WTC11 (cell line): Measurements from ENCODE around the gene JMY. TPM values are rescaled to one million over a fixed set of nuclear protein-coding genes. Genes with fewer than 3 reads are reported as not detected.

Experiments used
- ATAC-seq: fragments of 200-7000 bp; cut with Tn5 transposase; 2 replicates; pipeline ENCODE4 v1.10.0; 2021; ENCODE audit warnings: mild to moderate bottlenecking, moderate library complexity
- CTCF ChIA-PET: fragments of 300-600 bp; sonication (Branson Sonifier 250); formaldehyde crosslinking; loops from one replicate; lab custom pipeline; 2021; ENCODE audit warnings: antibody characterized with exemption; lab: Charles Lee
- POLR2A ChIA-PET: fragments of 350-600 bp; sonication (Branson Sonifier 250); formaldehyde crosslinking; loops from one replicate; lab custom pipeline; 2021; ENCODE audit warnings: antibody characterized with exemption; lab: Charles Lee
- DNase-seq: peaks from one replicate; pipeline ENCODE4 v3.0.0; 2021; ENCODE audit warnings: low spot score
- H3K27ac Mint-ChIP-seq: 2 replicates; pipeline ENCODE4 v1.8.0; 2021; ENCODE audit warnings: mixed read lengths
- H3K27me3 Mint-ChIP-seq: 2 replicates; pipeline ENCODE4 v1.8.0; 2021; ENCODE audit warnings: low read depth, mild to moderate bottlenecking, moderate library complexity, mixed read lengths
- H3K36me3 Mint-ChIP-seq: 2 replicates; pipeline ENCODE4 v1.8.0; 2021; ENCODE audit warnings: mixed read lengths
- H3K4me1 Mint-ChIP-seq: 2 replicates; pipeline ENCODE4 v1.8.0; 2022; ENCODE audit warnings: mixed read lengths
- H3K4me3 Mint-ChIP-seq: 2 replicates; pipeline ENCODE4 v1.8.0; 2021; ENCODE audit warnings: mild to moderate bottlenecking, moderate library complexity, mixed read lengths
- H3K9me3 Mint-ChIP-seq: 2 replicates; pipeline ENCODE4 v1.8.0; 2021; ENCODE audit warnings: mixed read lengths
- CBFB ChIP-seq: sonication (generic); formaldehyde crosslinking; IDR thresholded peaks from 2 replicates; pipeline ENCODE4 v1.8.1; 2022; ENCODE audit warnings: mild to moderate bottlenecking, low read depth, missing genetic modification reagents
- CREB1 ChIP-seq: sonication (generic); formaldehyde crosslinking; IDR thresholded peaks from 2 replicates; pipeline ENCODE4 v1.8.0; 2023; ENCODE audit warnings: mild to moderate bottlenecking, missing genetic modification reagents
- CREM ChIP-seq: sonication (generic); formaldehyde crosslinking; IDR thresholded peaks from 2 replicates; pipeline ENCODE4 v1.8.1; 2022; ENCODE audit warnings: mild to moderate bottlenecking, missing genetic modification reagents, moderate library complexity
- ELF4 ChIP-seq: sonication (generic); formaldehyde crosslinking; IDR thresholded peaks from 2 replicates; pipeline ENCODE4 v1.8.1; 2022; ENCODE audit warnings: low read depth, mild to moderate bottlenecking, moderate library complexity, missing genetic modification reagents
- ESRRA ChIP-seq: sonication (generic); formaldehyde crosslinking; IDR thresholded peaks from 2 replicates; pipeline ENCODE4 v1.8.1; 2022; ENCODE audit warnings: mild to moderate bottlenecking, missing genetic modification reagents, borderline replicate concordance
- FOXJ3 ChIP-seq: sonication (generic); formaldehyde crosslinking; IDR thresholded peaks from 2 replicates; pipeline ENCODE4 v1.9.0; 2021; ENCODE audit warnings: missing genetic modification reagents, mild to moderate bottlenecking, borderline replicate concordance
- HMGA2 ChIP-seq: fragments of 250-450 bp; sonication (Bioruptor Pico); IDR thresholded peaks from 2 replicates; pipeline ENCODE4 v1.4.0; 2021; ENCODE audit warnings: mild to moderate bottlenecking, moderate library complexity
- NFATC4 ChIP-seq: fragments of 250-450 bp; sonication (Bioruptor Pico); IDR thresholded peaks from 2 replicates; pipeline ENCODE4 v1.9.0; 2021; ENCODE audit warnings: mild to moderate bottlenecking
- NFE2L1 ChIP-seq: sonication (generic); formaldehyde crosslinking; IDR thresholded peaks from 2 replicates; pipeline ENCODE4 v1.8.1; 2023; ENCODE audit warnings: missing genetic modification reagents
- OVOL2 ChIP-seq: fragments of 250-450 bp; sonication (Bioruptor Pico); IDR thresholded peaks from 2 replicates; pipeline ENCODE4 v1.9.0; 2021; ENCODE audit warnings: mild to moderate bottlenecking, borderline replicate concordance
- RORB ChIP-seq: fragments of 250-450 bp; sonication (Bioruptor Pico); IDR thresholded peaks from 2 replicates; pipeline ENCODE4 v1.9.0; 2021; ENCODE audit warnings: mild to moderate bottlenecking
- SMAD3 ChIP-seq: sonication (generic); formaldehyde crosslinking; IDR thresholded peaks from 2 replicates; pipeline ENCODE4 v1.8.0; 2022; ENCODE audit warnings: missing genetic modification reagents, mild to moderate bottlenecking, borderline replicate concordance
- SP1 ChIP-seq: sonication (generic); formaldehyde crosslinking; conservative IDR thresholded peaks from 2 replicates; pipeline ENCODE4 v1.8.1; 2022; ENCODE audit warnings: missing genetic modification reagents
- ZBTB21 ChIP-seq: sonication (generic); formaldehyde crosslinking; IDR thresholded peaks from 2 replicates; pipeline ENCODE4 v1.8.1; 2023; ENCODE audit warnings: mild to moderate bottlenecking, missing genetic modification reagents, borderline replicate concordance
- ZNF121 ChIP-seq: sonication (generic); formaldehyde crosslinking; IDR thresholded peaks from 2 replicates; pipeline ENCODE4 v1.8.0; 2023; ENCODE audit warnings: missing genetic modification reagents
- total RNA-seq: library from RNA; stranded (reverse); gene quantifications from 3 replicates; pipeline ENCODE4 v1.2.3, GENCODE V29; 2021
- TF ChIP-seq, protein P1 (sequence below): sonication (generic); formaldehyde crosslinking; IDR thresholded peaks from 2 replicates; pipeline ENCODE4 v1.8.0; 2022; ENCODE audit warnings: mild to moderate bottlenecking, missing genetic modification reagents
- TF ChIP-seq, protein P2 (sequence below): sonication (generic); formaldehyde crosslinking; conservative IDR thresholded peaks from 2 replicates; pipeline ENCODE4 v1.8.1; 2022; ENCODE audit warnings: mild to moderate bottlenecking, missing genetic modification reagents
- TF ChIP-seq, protein P3 (sequence below): sonication (generic); formaldehyde crosslinking; IDR thresholded peaks from 2 replicates; pipeline ENCODE4 v1.8.0; 2022; ENCODE audit warnings: missing genetic modification reagents
- TF ChIP-seq, protein P4 (sequence below): sonication (generic); formaldehyde crosslinking; IDR thresholded peaks from 2 replicates; pipeline ENCODE4 v1.8.1; 2022; ENCODE audit warnings: mild to moderate bottlenecking, moderate library complexity, missing genetic modification reagents

JMY gene
- total RNA-seq, 1 experiment from 2014 or later, result 12.4 TPM

DNA sequence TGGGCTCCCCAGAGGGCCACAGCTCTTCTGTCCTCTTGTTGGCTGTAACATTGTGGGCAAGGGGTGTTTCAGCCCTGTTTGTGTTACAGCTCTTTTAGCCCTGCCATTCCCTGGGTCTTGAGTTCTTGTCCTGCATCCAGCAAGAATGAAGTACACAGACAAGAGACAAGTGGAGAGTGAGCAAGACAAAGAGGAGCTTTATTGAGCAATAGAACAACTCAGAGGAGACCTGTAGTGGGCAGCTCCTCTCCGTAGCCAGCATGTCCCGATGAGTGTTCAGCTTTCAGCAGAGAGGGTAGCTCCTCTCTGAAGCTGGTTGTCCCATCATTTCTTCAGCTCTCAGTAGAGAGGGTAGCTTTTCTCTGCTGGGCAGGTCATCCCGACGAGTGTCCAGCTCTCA, 22.9 kb downstream of the JMY start:
- ATAC-seq (no peak), DNase-seq (no peak)
- TF ChIP-seq OVOL2 (CRISPR knock-in tag), result no peak
- no peak for TF ChIP-seq ZBTB21 (CRISPR knock-in tag)
- no peak for TF ChIP-seq ESRRA (CRISPR knock-in tag)
- no peak for TF ChIP-seq RORB
- no peak for TF ChIP-seq CREM (CRISPR knock-in tag)
- TF ChIP-seq, protein P1, sequence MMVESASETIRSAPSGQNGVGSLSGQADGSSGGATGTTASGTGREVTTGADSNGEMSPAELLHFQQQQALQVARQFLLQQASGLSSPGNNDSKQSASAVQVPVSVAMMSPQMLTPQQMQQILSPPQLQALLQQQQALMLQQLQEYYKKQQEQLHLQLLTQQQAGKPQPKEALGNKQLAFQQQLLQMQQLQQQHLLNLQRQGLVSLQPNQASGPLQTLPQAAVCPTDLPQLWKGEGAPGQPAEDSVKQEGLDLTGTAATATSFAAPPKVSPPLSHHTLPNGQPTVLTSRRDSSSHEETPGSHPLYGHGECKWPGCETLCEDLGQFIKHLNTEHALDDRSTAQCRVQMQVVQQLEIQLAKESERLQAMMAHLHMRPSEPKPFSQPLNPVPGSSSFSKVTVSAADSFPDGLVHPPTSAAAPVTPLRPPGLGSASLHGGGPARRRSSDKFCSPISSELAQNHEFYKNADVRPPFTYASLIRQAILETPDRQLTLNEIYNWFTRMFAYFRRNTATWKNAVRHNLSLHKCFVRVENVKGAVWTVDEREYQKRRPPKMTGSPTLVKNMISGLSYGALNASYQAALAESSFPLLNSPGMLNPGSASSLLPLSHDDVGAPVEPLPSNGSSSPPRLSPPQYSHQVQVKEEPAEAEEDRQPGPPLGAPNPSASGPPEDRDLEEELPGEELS (CRISPR knock-in tag), result no peak
- TF ChIP-seq FOXJ3 (CRISPR knock-in tag), result no peak
- TF ChIP-seq, protein P2, sequence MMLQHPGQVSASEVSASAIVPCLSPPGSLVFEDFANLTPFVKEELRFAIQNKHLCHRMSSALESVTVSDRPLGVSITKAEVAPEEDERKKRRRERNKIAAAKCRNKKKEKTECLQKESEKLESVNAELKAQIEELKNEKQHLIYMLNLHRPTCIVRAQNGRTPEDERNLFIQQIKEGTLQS (CRISPR knock-in tag), result no peak
- H3K4me3 Mint-ChIP-seq, result no peak overlapping the region
- H3K4me1 Mint-ChIP-seq, result peaks cover 64% of the 10 kb centered on the region
- ChIA-PET POLR2A (interaction anchor here (0.6 kb wide), 1 partner anchor 8 kb away, joined by 4 read pairs; no protein-coding TSS in a partner anchor), CTCF (interaction anchor here (0.6 to 2.0 kb wide), 6 partner anchors 8 to 1074 kb away, joined by 3 to 10 read pairs (median 4); no protein-coding TSS in a partner anchor)
- H3K36me3 Mint-ChIP-seq, result no peaks in the 10 kb centered on the region
- H3K9me3 Mint-ChIP-seq, result no peaks in the 10 kb centered on the region
- no peaks in the 10 kb centered on the region for H3K27me3 Mint-ChIP-seq
- H3K27ac Mint-ChIP-seq, result peak overlapping the region; percentile 32; the same call in 1 of the 2 replicates

DNA sequence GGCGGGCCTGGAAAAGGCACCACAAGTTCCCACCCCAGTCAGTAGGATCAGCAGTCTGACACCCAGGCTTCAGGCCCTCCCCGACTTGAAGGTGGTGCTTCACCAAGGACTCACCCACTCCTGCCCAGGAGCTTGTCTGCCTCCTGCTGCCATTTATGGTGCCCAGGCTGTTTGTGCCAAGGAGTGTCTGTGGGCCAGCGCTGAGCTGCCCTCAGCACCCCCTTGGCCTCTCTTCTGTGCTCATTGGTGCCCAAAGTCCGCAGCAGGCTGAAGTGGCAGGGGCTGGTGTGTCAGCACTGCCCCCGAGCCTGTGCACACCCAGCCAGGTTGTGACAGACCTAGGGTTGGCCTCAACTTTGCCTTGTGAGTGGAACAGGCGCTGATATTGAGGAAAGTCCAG, 23.5 kb downstream of the JMY start:
- Mint-ChIP-seq H3K4me3 (no peak overlapping the region), H3K27ac (no peak overlapping the region), H3K36me3 (no peaks in the 10 kb centered on the region), H3K4me1 (peaks cover 59% of the 10 kb centered on the region), H3K9me3 (no peaks in the 10 kb centered on the region), H3K27me3 (no peaks in the 10 kb centered on the region)
- POLR2A ChIA-PET, result no interaction called here
- no peak for DNase-seq
- CTCF ChIA-PET, result interaction anchor here (0.6 to 2.0 kb wide), 5 partner anchors 73 to 1074 kb away, joined by 3 to 10 read pairs (median 5); no protein-coding TSS in a partner anchor
- TF ChIP-seq ELF4 (CRISPR knock-in tag) (no peak), SP1 (no peak), NFATC4 (CRISPR knock-in tag) (no peak), NFE2L1 (CRISPR knock-in tag) (no peak), SMAD3 (CRISPR knock-in tag) (no peak), CBFB (no peak), CREB1 (no peak), HMGA2 (CRISPR knock-in tag) (no peak), ZNF121 (CRISPR knock-in tag) (no peak)
- TF ChIP-seq, protein P3, sequence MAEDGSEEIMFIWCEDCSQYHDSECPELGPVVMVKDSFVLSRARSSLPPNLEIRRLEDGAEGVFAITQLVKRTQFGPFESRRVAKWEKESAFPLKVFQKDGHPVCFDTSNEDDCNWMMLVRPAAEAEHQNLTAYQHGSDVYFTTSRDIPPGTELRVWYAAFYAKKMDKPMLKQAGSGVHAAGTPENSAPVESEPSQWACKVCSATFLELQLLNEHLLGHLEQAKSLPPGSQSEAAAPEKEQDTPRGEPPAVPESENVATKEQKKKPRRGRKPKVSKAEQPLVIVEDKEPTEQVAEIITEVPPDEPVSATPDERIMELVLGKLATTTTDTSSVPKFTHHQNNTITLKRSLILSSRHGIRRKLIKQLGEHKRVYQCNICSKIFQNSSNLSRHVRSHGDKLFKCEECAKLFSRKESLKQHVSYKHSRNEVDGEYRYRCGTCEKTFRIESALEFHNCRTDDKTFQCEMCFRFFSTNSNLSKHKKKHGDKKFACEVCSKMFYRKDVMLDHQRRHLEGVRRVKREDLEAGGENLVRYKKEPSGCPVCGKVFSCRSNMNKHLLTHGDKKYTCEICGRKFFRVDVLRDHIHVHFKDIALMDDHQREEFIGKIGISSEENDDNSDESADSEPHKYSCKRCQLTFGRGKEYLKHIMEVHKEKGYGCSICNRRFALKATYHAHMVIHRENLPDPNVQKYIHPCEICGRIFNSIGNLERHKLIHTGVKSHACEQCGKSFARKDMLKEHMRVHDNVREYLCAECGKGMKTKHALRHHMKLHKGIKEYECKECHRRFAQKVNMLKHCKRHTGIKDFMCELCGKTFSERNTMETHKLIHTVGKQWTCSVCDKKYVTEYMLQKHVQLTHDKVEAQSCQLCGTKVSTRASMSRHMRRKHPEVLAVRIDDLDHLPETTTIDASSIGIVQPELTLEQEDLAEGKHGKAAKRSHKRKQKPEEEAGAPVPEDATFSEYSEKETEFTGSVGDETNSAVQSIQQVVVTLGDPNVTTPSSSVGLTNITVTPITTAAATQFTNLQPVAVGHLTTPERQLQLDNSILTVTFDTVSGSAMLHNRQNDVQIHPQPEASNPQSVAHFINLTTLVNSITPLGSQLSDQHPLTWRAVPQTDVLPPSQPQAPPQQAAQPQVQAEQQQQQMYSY, result no peak
- TF ChIP-seq, protein P4, sequence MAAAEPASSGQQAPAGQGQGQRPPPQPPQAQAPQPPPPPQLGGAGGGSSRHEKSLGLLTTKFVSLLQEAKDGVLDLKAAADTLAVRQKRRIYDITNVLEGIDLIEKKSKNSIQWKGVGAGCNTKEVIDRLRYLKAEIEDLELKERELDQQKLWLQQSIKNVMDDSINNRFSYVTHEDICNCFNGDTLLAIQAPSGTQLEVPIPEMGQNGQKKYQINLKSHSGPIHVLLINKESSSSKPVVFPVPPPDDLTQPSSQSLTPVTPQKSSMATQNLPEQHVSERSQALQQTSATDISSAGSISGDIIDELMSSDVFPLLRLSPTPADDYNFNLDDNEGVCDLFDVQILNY (CRISPR knock-in tag), result no peak
- no peak for ATAC-seq
